K562 (cell line): ENCODE results near the gene L3MBTL1. TPM values are rescaled to one million over a fixed set of nuclear protein-coding genes. Genes with fewer than 3 reads are reported as not detected.
A peak's percentile ranks its signal among the peaks of the same experiment; 100 is the strongest.

Experiments used
- BRCA1 ChIP-seq, 2 experiments: fragments of 450-650 bp in 1 of 2; sonication (generic) in 1 of 2; formaldehyde crosslinking in 1 of 2; IDR thresholded peaks; 2 replicates each; pipeline versions ENCODE4 v1.5.0 to v1.6.1; 2017 to 2020; ENCODE audit warnings: mild to moderate bottlenecking in 1 of 2, missing genetic modification reagents in 1 of 2
- DPF2 ChIP-seq: fragments of 450-650 bp; IDR thresholded peaks from 2 replicates; pipeline ENCODE4 v1.6.1; 2016
- EHMT2 ChIP-seq: fragments of 450-650 bp; IDR thresholded peaks from 2 replicates; pipeline ENCODE4 v1.6.1; 2018; ENCODE audit warnings: antibody characterized with exemption
- ESRRB ChIP-seq: fragments of 250-450 bp; sonication (Bioruptor Pico); IDR thresholded peaks from 2 replicates; pipeline ENCODE4 v1.5.0; 2020; ENCODE audit warnings: mild to moderate bottlenecking, moderate library complexity, borderline replicate concordance
- ETV6 ChIP-seq, 3 experiments: fragments of 150-350 bp in 1 of 3; sonication (generic) in 1 of 3; formaldehyde crosslinking in 1 of 3; IDR thresholded peaks; 2 replicates each; pipeline versions ENCODE4 v1.6.1 to v1.8.0; 2014 to 2022; ENCODE audit warnings: borderline replicate concordance in 2 of 3, low read depth in 2 of 3, antibody characterized with exemption in 1 of 3, low read length in 1 of 3, mild to moderate bottlenecking in 1 of 3, missing genetic modification reagents in 1 of 3
- FOSL1 ChIP-seq: fragments of 200-800 bp; sonication (Bioruptor generic); conservative IDR thresholded peaks from 2 replicates; pipeline ENCODE4 v1.6.1; 2016; ENCODE audit warnings: missing genetic modification characterization, missing compliant biosample characterization
- FOXM1 ChIP-seq, 2 experiments: fragments of 450-650 bp in 1 of 2; sonication (generic) in 1 of 2; formaldehyde crosslinking in 1 of 2; IDR thresholded peaks; 2 replicates each; pipeline versions ENCODE4 v1.6.1 to v1.9.0; 2017 to 2022; ENCODE audit warnings: low read depth in 2 of 2, mild to moderate bottlenecking in 2 of 2, missing genetic modification reagents in 1 of 2, moderate library complexity in 1 of 2
- HDAC1 ChIP-seq, 2 experiments: fragments of 450-650 bp; IDR thresholded peaks; 2 replicates each; pipeline ENCODE4 v1.6.1; 2016 to 2017; ENCODE audit warnings: inconsistent platforms in 1 of 2, mild to moderate bottlenecking in 1 of 2, moderate library complexity in 1 of 2
- HDAC3 ChIP-seq: fragments of 450-650 bp; IDR thresholded peaks from 2 replicates; pipeline ENCODE4 v1.6.1; 2018; ENCODE audit warnings: borderline replicate concordance, mild to moderate bottlenecking, moderate library complexity; ENCODE audit not compliant: partially characterized antibody
- JUN ChIP-seq, 2 experiments: sonication (generic) in 1 of 2; formaldehyde crosslinking in 1 of 2; IDR thresholded peaks; 2 replicates each; pipeline versions ENCODE4 v1.6.1 to v1.8.0; 2012 to 2022; ENCODE audit warnings: borderline replicate concordance in 2 of 2, mild to moderate bottlenecking in 2 of 2, improper control_type of control experiment in 1 of 2, low read depth in 1 of 2, low read length in 1 of 2, missing genetic modification reagents in 1 of 2
- KLF16 ChIP-seq: IDR thresholded peaks from 2 replicates; pipeline ENCODE4 v1.6.1; 2016; ENCODE audit warnings: antibody characterized with exemption
- NEUROD1 ChIP-seq: fragments of 150-350 bp; IDR thresholded peaks from 2 replicates; pipeline ENCODE4 v1.6.1; 2014; ENCODE audit warnings: borderline replicate concordance, low read length, low read depth; ENCODE audit not compliant: partially characterized antibody
- NFIC ChIP-seq: fragments of 450-650 bp; IDR thresholded peaks from 2 replicates; pipeline ENCODE4 v1.6.1; 2017; ENCODE audit warnings: mild to moderate bottlenecking, inconsistent platforms
- NFIX ChIP-seq: fragments of 250-450 bp; sonication (Bioruptor Pico); IDR thresholded peaks from 2 replicates; pipeline ENCODE4 v1.4.0; 2020; ENCODE audit warnings: low read depth, mild to moderate bottlenecking, moderate library complexity
- PML ChIP-seq: IDR thresholded peaks from 2 replicates; pipeline ENCODE4 v1.6.1; 2012; ENCODE audit warnings: low read length, inconsistent platforms
- SMARCA4 ChIP-seq: fragments of 450-650 bp; IDR thresholded peaks from 2 replicates; pipeline ENCODE4 v1.6.1; 2016
- ZBTB11 ChIP-seq, 3 experiments: fragments of 200-800 bp in 1 of 3; fragments of 250-450 bp in 1 of 3; fragments of 450-650 bp in 1 of 3; sonication (Bioruptor Pico) in 1 of 3; sonication (Bioruptor generic) in 1 of 3; formaldehyde crosslinking in 1 of 3; IDR thresholded peaks; 2 replicates each; pipeline versions ENCODE4 v1.6.1 to v1.8.0; 2016 to 2022; ENCODE audit warnings: mild to moderate bottlenecking in 2 of 3, missing genetic modification characterization in 2 of 3, missing compliant biosample characterization in 1 of 3, moderate library complexity in 1 of 3
- ZBTB26 ChIP-seq: fragments of 450-650 bp; formaldehyde crosslinking; IDR thresholded peaks from 2 replicates; pipeline ENCODE4 v1.4.0; 2022; ENCODE audit warnings: missing genetic modification characterization
- ZNF384 ChIP-seq: IDR thresholded peaks from 2 replicates; pipeline ENCODE4 v1.6.1; 2012; ENCODE audit warnings: low read depth, low read length, improper control_type of control experiment
- polyA plus RNA-seq, 8 experiments: library from polyadenylated mRNA; depleted of rRNA in 4 of 8; stranded (reverse) in 5 of 8; unstranded in 3 of 8; fragments of >200 nt; fragmentation: Nextera tagmentation in 2 of 8; fragmentation: Illumina TruSeq in 1 of 8; extraction: Ambion mirVana in 2 of 8; extraction: Trizol in 1 of 8; gene quantifications; 2 replicates each; pipeline versions ENCODE4 v1.2.1 to v1.2.3, GENCODE V29; 2011 to 2014; ENCODE audit warnings: inconsistent platforms in 1 of 8, missing spikeins in 1 of 8
- total RNA-seq, 7 experiments: library from RNA; depleted of rRNA in 6 of 7; stranded (reverse); fragments of >200 nt in 6 of 7; fragmentation: Illumina TruSeq in 2 of 7; extraction: Trizol in 2 of 7; gene quantifications; 2 replicates each; pipeline versions ENCODE4 v1.2.1 to v1.2.3, GENCODE V29; 2011 to 2021; ENCODE audit warnings: low replicate concordance in 1 of 7
- TF ChIP-seq, protein P1 (sequence below): sonication (generic); formaldehyde crosslinking; IDR thresholded peaks from 2 replicates; pipeline ENCODE4 v1.8.1; 2023; ENCODE audit warnings: mild to moderate bottlenecking, missing genetic modification reagents

L3MBTL1 gene
- total and polyA plus RNA-seq, 9 of the 15 experiments (the other 6 are each of a cell fraction or from before 2014, with no cell fraction given), result 0.77 to 10.0 (median 4.4) TPM

GRCh38 chr20:43583982-43584432 is 76.5 kb downstream of the L3MBTL1 start (continued):
- TF ChIP-seq ZBTB11 (CRISPR knock-in tag; IDR thresholded peaks at IDR 0.05) (peak in 1 of 3 experiments; percentile 44; a peak in 1 of 6 replicates), BRCA1 (IDR thresholded peaks at IDR 0.05) (no peak), BRCA1 (CRISPR knock-in tag; IDR thresholded peaks at IDR 0.05) (no peak), ZBTB26 (no peak), NFIX (CRISPR knock-in tag) (peak; percentile 93), JUN (IDR thresholded peaks at IDR 0.05; ENCODE audit: borderline replicate concordance, low read depth, low read length) (0 out of 2 replicates have a peak, but pooled peaks have one; percentile 51), JUN (CRISPR knock-in tag; IDR thresholded peaks at IDR 0.05; ENCODE audit: borderline replicate concordance) (no peak), HDAC1 (IDR thresholded peaks at IDR 0.05) (peak in 1 of 2 experiments; percentile 46; a peak in 1 of 4 replicates), KLF16 (peak; percentile 81), ESRRB (CRISPR knock-in tag) (no peak), NFIC (peak; percentile 99), EHMT2 (no peak), FOSL1 (tag) (peak; percentile 76), DPF2 (peak; percentile 78), ETV6 (IDR thresholded peaks at IDR 0.05; ENCODE audit: borderline replicate concordance in 1 of 2, low read depth in 2 of 2, low read length in 1 of 2) (no peak), ETV6 (CRISPR knock-in tag; IDR thresholded peaks at IDR 0.05; ENCODE audit: borderline replicate concordance) (no peak), PML (peak; percentile 41; the same call in 1 of the 2 replicates), NEUROD1 (peak; percentile 65), ZNF384 (peak; percentile 91), FOXM1 (IDR thresholded peaks at IDR 0.05; ENCODE audit: low read depth) (peak; percentile 48; the same call in 1 of the 2 replicates), FOXM1 (CRISPR knock-in tag; IDR thresholded peaks at IDR 0.05; ENCODE audit: low read depth) (no peak), SMARCA4 (peak; percentile 86), HDAC3 (peak; percentile 59)
- TF ChIP-seq, protein P1, sequence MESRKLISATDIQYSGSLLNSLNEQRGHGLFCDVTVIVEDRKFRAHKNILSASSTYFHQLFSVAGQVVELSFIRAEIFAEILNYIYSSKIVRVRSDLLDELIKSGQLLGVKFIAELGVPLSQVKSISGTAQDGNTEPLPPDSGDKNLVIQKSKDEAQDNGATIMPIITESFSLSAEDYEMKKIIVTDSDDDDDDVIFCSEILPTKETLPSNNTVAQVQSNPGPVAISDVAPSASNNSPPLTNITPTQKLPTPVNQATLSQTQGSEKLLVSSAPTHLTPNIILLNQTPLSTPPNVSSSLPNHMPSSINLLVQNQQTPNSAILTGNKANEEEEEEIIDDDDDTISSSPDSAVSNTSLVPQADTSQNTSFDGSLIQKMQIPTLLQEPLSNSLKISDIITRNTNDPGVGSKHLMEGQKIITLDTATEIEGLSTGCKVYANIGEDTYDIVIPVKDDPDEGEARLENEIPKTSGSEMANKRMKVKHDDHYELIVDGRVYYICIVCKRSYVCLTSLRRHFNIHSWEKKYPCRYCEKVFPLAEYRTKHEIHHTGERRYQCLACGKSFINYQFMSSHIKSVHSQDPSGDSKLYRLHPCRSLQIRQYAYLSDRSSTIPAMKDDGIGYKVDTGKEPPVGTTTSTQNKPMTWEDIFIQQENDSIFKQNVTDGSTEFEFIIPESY, result 0 out of 2 replicates have a peak, but pooled peaks have one; percentile 28
